Measurements from ENCODE around the gene NEUROD6.

DNA sequence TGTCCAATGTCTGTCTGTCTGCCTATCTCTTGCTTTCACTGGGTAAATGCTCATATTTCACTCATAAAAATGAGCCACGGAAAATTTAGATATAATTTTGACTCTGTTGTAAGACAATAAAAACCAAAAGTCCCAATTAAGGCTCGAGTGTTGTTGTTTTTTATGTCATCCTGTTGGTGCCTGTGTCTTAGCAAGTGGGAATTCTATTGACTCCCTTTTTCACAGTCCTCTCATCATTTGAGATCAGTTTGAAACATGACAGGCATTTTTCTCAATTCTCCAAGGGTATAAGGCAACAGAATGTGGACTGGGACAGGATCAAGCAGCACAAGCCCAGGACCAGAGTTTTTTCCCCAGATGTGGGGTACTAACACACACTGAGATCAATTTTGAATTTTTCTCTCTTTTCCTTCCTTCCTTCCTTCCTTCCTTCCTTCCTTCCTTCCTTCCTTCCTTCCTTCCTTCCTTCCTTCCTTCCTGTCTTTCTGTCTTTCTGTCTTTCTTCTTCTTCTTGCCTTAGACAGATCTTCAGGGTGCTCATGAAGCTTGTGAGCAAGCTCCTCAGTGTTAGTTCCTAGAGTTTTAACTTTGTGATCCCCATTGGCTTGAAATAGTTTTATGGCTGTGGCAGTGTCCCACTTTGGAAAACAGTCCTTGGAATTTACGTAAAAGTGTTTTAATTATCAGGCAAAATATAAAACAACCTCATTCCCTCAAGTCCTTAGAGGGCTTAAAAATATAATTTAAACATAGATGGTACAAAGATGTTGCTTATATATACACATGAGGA, 3.2 kb upstream of the NEUROD6 start:
- TF ChIP-seq POLR2A (IDR thresholded peaks at IDR 0.05): no peak
- TF ChIP-seq, protein P1, sequence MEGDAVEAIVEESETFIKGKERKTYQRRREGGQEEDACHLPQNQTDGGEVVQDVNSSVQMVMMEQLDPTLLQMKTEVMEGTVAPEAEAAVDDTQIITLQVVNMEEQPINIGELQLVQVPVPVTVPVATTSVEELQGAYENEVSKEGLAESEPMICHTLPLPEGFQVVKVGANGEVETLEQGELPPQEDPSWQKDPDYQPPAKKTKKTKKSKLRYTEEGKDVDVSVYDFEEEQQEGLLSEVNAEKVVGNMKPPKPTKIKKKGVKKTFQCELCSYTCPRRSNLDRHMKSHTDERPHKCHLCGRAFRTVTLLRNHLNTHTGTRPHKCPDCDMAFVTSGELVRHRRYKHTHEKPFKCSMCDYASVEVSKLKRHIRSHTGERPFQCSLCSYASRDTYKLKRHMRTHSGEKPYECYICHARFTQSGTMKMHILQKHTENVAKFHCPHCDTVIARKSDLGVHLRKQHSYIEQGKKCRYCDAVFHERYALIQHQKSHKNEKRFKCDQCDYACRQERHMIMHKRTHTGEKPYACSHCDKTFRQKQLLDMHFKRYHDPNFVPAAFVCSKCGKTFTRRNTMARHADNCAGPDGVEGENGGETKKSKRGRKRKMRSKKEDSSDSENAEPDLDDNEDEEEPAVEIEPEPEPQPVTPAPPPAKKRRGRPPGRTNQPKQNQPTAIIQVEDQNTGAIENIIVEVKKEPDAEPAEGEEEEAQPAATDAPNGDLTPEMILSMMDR (IDR thresholded peaks at IDR 0.05): no peak

All from vagina (tissue), 2 donors.